Epithelial cell of esophagus (primary cell): ENCODE data around the gene C4A.
A peak's percentile ranks its signal among the peaks of the same experiment; 100 is the strongest.

Experiments used
- DNase-seq: peaks from one replicate; pipeline ENCODE4 v3.0.0; 2010; ENCODE audit warnings: low read depth
- H3K4me3 ChIP-seq: 2 replicates; pipeline ENCODE4 v1.5.1; 2011; ENCODE audit warnings: mild to moderate bottlenecking, low read length, control low read depth
- TF ChIP-seq, protein P1 (sequence below): IDR thresholded peaks from 2 replicates; pipeline ENCODE4 v1.5.1; 2011; ENCODE audit warnings: low read depth, mild to moderate bottlenecking, low read length, control low read depth, inconsistent platforms; ENCODE audit not compliant: insufficient read depth; ENCODE audit errors: missing control alignments

Gene C4A

DNA sequence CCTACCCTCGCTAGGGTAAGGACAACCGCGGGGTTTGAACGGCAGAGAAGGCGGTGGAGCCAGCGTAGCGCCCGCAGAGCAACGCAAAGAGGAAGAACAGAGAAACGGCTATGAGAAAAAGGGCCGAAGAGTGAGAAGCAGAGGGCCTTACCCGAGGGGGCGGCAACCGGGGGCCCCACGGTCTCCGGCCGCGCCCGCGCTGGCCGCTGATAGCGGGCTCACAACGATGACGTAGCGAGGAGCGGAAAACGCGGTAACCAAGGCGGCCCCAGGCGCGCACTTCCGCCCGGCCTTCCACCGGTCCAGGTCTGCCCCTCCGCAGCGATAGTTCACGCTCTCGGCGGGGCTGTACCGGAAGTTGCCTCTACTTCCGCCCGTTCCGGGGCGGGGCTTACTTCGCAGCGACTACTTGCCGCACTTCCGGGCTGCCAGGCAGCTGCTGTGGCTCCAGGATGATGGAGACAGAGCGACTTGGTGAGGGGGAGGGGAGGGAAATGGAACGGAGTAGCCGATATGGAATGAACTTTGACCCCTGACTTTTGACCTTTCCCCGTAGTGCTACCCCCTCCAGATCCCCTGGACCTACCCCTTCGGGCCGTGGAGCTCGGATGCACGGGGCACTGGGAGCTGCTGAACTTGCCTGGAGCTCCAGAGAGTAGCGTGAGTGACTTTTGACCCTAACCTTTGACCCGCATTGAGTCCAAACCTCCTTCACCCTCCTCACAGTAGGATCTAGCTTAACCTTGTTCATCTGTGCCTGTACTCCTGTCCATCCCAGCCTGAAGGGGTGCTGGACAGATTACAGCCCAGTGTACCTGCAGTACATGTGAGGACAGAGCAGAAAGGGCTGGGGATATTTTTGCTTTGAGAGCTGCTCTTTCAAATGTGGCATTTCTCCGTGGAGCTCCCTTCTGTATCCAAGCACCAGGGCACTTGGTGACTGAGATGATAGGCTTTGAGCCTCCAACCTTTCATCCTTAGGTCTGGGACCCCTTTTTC is 22.8 kb upstream of the C4A start, which contains the start of the genes NELFE and SKIC2:
Gene NELFE, minus strand, starts transcription at position 231 of the 999 bp plus-strand sequence. CDS start 525 bp downstream, outside the sequence.
Gene SKIC2, plus strand, starts transcription at position 435 of the 999 bp plus-strand sequence. Its CDS starts 18 bp downstream, at position 453.
- TF ChIP-seq, protein P1, sequence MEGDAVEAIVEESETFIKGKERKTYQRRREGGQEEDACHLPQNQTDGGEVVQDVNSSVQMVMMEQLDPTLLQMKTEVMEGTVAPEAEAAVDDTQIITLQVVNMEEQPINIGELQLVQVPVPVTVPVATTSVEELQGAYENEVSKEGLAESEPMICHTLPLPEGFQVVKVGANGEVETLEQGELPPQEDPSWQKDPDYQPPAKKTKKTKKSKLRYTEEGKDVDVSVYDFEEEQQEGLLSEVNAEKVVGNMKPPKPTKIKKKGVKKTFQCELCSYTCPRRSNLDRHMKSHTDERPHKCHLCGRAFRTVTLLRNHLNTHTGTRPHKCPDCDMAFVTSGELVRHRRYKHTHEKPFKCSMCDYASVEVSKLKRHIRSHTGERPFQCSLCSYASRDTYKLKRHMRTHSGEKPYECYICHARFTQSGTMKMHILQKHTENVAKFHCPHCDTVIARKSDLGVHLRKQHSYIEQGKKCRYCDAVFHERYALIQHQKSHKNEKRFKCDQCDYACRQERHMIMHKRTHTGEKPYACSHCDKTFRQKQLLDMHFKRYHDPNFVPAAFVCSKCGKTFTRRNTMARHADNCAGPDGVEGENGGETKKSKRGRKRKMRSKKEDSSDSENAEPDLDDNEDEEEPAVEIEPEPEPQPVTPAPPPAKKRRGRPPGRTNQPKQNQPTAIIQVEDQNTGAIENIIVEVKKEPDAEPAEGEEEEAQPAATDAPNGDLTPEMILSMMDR: no peak
- peak within 1 kb of the TSS; percentile 100 for H3K4me3 ChIP-seq
- peak; percentile 99 for DNase-seq

DNA sequence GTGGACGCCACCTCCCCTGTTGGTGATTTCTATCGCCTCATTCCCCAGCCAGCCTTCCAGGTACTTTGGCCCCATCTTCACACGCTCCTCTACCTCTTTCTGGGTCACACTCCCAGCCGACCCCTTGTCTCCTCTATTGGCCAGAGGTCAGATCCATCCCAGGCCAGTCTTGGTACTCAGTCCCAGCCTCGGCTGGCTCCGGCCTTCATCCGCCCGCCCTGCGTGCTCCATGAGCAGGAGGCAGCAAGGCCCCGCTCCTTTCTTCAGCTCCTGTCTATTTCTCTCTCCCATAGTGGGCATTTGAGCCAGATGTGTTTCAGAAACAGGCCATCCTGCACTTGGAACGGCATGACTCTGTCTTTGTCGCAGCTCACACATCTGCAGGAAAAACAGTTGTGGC is 20.2 kb upstream of the C4A start:
- no peak overlapping the region for H3K4me3 ChIP-seq
- DNase-seq: no peak
- TF ChIP-seq, protein P1: no peak

DNA sequence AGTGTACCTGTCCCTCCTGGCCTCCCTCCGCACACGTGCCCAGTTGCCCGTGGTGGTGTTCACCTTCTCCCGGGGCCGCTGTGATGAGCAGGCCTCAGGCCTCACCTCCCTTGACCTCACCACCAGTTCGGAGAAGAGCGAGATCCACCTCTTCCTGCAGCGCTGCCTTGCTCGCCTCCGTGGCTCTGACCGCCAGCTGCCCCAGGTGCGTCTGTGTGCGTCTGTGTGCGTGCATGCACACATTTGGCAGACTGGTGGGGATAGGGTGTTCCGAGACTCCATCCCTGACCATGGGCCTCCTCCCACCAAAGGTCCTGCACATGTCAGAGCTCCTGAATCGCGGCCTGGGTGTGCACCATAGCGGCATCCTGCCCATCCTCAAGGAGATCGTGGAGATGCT is 17.9 kb upstream of the C4A start:
- no peak for DNase-seq
- TF ChIP-seq, protein P1: no peak
- H3K4me3 ChIP-seq: no peak overlapping the region

DNA sequence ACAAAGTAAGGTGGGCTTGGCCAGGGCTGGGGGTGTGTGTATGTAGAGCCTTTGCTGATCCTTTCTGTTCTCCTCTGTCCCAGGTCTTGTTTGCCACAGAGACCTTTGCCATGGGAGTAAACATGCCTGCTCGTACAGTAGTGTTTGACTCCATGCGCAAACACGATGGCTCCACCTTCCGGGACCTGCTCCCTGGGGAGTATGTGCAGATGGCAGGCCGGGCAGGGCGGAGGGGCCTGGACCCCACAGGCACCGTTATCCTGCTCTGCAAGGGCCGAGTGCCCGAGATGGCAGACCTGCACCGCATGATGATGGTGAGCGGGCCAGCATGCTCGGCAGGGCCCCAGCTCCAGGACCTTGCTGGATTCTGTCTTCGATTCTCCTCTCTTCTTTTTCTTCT is 16.2 kb upstream of the C4A start:
- no peak for DNase-seq
- TF ChIP-seq, protein P1: no peak
- H3K4me3 ChIP-seq: no peak overlapping the region

DNA sequence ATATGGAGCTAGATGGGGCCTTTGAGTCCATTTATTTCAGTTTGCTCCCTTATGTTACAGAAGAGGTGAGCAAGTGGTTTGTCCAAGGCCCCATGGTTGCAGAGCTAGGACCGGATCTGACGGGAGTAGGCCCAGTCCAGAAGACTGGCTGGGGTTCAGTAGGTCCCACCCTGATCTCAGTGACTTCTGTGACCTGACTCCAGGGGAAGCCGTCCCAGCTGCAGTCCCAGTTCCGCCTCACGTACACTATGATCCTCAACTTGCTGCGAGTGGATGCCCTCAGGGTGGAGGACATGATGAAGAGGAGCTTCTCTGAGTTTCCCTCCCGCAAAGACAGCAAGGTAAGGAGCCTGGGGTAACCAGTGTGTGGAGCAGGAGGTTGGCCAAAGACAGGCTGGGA is 15.4 kb upstream of the C4A start:
- H3K4me3 ChIP-seq: no peak overlapping the region
- DNase-seq: no peak
- TF ChIP-seq, protein P1: no peak

DNA sequence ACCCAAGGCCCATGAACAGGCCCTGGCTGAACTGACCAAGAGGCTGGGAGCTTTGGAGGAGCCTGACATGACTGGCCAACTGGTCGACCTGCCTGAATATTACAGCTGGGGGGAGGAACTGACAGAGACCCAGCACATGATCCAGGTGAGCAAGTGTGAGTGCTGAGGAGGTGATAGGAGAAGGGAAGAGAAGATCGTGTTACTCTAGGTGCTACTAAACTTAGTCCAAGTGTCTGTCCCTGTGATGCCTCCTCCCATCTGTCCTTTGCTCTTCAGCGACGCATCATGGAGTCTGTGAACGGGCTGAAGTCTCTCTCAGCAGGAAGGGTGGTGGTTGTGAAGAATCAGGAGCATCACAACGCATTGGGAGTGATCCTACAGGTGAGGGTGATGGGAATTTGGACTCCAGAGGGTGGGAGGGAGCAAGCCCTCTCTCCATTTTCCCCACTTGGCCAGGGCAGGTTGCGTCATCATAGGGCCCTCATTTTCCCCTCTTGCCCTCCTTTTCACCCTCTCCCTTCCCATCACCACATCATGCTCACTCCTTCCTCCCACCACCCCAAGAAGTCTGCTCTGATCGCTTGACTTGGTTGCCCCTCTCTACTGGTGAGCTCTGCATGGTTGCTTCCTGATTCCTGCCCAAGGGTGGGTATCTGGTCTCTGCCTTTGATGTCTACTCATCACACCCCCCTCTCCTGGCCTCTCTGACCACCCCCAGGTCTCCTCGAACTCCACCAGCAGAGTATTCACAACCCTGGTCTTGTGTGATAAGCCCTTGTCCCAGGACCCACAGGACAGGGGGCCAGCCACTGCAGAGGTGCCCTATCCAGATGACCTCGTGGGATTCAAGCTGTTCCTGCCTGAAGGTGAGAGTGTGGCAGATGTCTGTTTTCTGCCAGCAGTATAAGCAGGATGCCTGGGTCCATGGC is 14.6 kb upstream of the C4A start:
- DNase-seq: no peak
- H3K4me3 ChIP-seq: no peak overlapping the region
- TF ChIP-seq, protein P1: no peak
